Activated CD4-positive, alpha-beta T cell treated with anti-CD3 and anti-CD28 coated beads, Interleukin-10, Interleukin-2, amounts not matched to agents 100 ng/mL and 50 ng/mL, durations not matched to agents 16 hours and 8 hours (primary cell): ENCODE measurements around the gene PRMT6.

Source experiments
- DNase-seq: peaks from one replicate; pipeline ENCODE4 v3.0.0-alpha.2; 2020

Gene PRMT6

GRCh38 chr1:107095647-107096046 lies 39.2 kb downstream of the PRMT6 start:
- DNase-seq: no peak

- no peak for DNase-seq
Measured at GRCh38 chr1:107096690-107097089, 40.2 kb downstream of the PRMT6 start.

GRCh38 chr1:107098961-107099360 lies 42.5 kb downstream of the PRMT6 start:
- no peak for DNase-seq

- DNase-seq: no peak
Measured at GRCh38 chr1:107100331-107100984, 44.0 kb downstream of the PRMT6 start.

GRCh38 chr1:107105914-107106313 lies 49.4 kb downstream of the PRMT6 start:
- no peak for DNase-seq
